RWPE2 (cell line): Measurements from ENCODE around the gene SCAANT1.
A peak's percentile ranks its signal among the peaks of the same experiment; 100 is the strongest.

ENCODE experiments used
- ATAC-seq: fragments of 200-7000 bp; cut with Tn5 transposase; 3 replicates; pipeline ENCODE4 v1.9.1; 2021; ENCODE audit warnings: low read depth
- DNase-seq: peaks from one replicate; pipeline ENCODE4 v3.0.0-alpha.2; 2020; ENCODE audit warnings: low spot score
- H3K27ac ChIP-seq: fragments of 450-650 bp; 2 replicates; pipeline ENCODE4 v1.5.1; 2017; ENCODE audit warnings: mild to moderate bottlenecking; ENCODE audit not compliant: poor library complexity, severe bottlenecking
- H3K27me3 ChIP-seq: fragments of 250-450 bp; sonication (Bioruptor Pico); 2 replicates; pipeline ENCODE4 v1.5.1; 2021; ENCODE audit warnings: mild to moderate bottlenecking, moderate library complexity; ENCODE audit not compliant: insufficient read depth, poor library complexity, severe bottlenecking
- H3K36me3 ChIP-seq: fragments of 250-450 bp; sonication (Bioruptor Pico); 2 replicates; pipeline ENCODE4 v1.5.1; 2020; ENCODE audit warnings: low read depth, mild to moderate bottlenecking, moderate library complexity
- H3K4me1 ChIP-seq: fragments of 250-450 bp; sonication (Bioruptor Pico); 2 replicates; pipeline ENCODE4 v1.5.1; 2021; ENCODE audit warnings: mild to moderate bottlenecking, moderate library complexity; ENCODE audit not compliant: insufficient read depth, poor library complexity, severe bottlenecking
- H3K4me3 ChIP-seq: fragments of 250-450 bp; sonication (Bioruptor Pico); 2 replicates; pipeline ENCODE4 v1.5.1; 2021; ENCODE audit warnings: mild to moderate bottlenecking, moderate library complexity; ENCODE audit not compliant: severe bottlenecking
- H3K9me3 ChIP-seq: fragments of 250-450 bp; sonication (Bioruptor Pico); 2 replicates; pipeline ENCODE4 v1.5.1; 2021; ENCODE audit warnings: mild to moderate bottlenecking, moderate library complexity; ENCODE audit not compliant: severe bottlenecking
- CTCF ChIP-seq: fragments of 450-650 bp; IDR thresholded peaks from one replicate; pipeline ENCODE4 v1.5.1; 2017; ENCODE audit warnings: mild to moderate bottlenecking, moderate library complexity; ENCODE audit not compliant: poor library complexity, severe bottlenecking

Gene SCAANT1

GRCh38 chr3:63869940-63870614, 42.1 kb downstream of the SCAANT1 start:
- DNase-seq, result no peak
- TF ChIP-seq CTCF, result no peak
- no peak for ATAC-seq
- H3K9me3 ChIP-seq, result no peaks in the 10 kb centered on the region
- no peak overlapping the region for H3K27ac ChIP-seq
- H3K4me1 ChIP-seq, result peaks cover 14% of the 10 kb centered on the region
- peaks cover 6% of the 10 kb centered on the region for H3K36me3 ChIP-seq
- H3K4me3 ChIP-seq, result no peak overlapping the region
- H3K27me3 ChIP-seq, result no peaks in the 10 kb centered on the region

DNA sequence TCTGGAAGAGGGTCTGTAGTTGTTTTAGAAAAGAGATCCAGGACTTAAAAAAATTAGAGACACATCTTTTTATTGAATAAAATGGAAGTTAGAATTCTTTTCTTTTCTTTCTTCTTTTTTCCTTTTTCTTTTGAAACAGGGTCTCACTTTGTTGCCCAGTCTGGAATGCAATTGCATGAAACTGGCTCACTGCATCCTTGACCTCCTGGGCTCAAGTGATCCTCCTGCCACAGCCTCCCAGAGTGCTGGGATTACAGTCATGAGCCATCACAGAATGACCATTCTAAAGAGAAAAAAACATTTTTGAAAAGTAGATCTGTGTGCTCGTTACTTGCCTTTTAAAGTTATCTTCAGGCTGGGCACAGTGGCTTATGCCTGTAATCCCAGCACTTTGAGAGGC, 45.0 kb downstream of the SCAANT1 start:
- Histone ChIP-seq H3K4me1 (peaks cover 12% of the 10 kb centered on the region), H3K9me3 (no peaks in the 10 kb centered on the region), H3K27ac (no peak overlapping the region), H3K27me3 (no peaks in the 10 kb centered on the region), H3K36me3 (peaks cover 6% of the 10 kb centered on the region), H3K4me3 (no peak overlapping the region)
- ATAC-seq (no peak), DNase-seq (no peak)
- no peak for TF ChIP-seq CTCF

- ATAC-seq (no peak), DNase-seq (no peak)
- TF ChIP-seq CTCF, result no peak
- no peaks in the 10 kb centered on the region for H3K27me3 ChIP-seq
- peaks cover 6% of the 10 kb centered on the region for H3K36me3 ChIP-seq
- H3K9me3 ChIP-seq, result no peaks in the 10 kb centered on the region
- peak overlapping the region; percentile 96 for H3K4me3 ChIP-seq
- H3K4me1 ChIP-seq, result peaks cover 7% of the 10 kb centered on the region
- peak overlapping the region; percentile 70 for H3K27ac ChIP-seq
These were observed 47.2 kb downstream of the SCAANT1 start for GRCh38 chr3:63864965-63865327.

DNA sequence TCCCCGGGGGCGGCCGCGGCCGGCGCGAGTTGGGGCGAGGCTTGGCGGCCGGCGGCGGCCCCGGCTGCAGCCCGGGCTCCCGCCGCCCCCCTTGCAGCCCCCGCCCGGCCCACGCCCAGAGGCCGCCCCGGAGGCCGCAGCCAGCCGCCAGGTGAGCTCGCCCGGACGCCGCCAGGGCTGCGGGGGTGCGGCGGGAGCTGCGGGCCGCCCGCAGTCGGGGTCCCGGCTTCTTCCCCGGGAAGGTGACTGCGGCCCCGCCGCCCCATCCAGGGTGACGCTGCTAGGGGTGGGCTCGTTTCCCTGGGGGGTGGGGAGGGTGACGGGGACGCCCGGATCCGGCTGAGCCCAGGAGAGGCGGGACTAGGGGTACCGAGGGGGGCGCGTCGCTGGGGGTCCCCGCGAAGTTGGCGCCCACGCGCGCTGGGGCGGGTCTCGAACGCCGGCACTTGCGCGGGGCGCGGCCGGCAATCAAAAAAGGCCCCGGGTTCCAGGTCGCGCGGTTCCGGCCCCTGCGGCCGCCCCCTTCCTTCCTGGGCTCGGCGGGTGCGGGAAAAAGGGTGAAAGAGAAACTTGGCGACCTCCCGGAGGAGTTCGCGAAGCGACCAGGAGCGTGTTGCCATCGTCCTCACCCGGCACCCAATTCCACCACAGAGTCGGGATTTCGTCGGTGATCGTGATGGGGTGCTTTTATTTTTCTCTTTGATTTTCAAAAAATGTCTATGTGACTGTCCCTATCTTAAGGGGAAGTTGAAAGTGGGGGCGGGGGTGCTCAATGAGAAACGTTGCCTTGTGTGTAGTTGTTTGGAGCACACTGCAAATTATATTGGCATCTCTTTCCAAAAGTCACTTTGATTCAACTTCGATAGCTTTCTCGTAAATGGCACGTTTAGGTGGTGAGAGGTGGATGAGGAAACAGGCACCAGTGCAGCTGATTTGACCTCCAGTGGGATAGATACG, 47.9 kb downstream of the SCAANT1 start:
- Histone ChIP-seq H3K36me3 (peaks cover 6% of the 10 kb centered on the region), H3K4me3 (peak overlapping the region; percentile 96), H3K4me1 (peaks cover 7% of the 10 kb centered on the region), H3K27me3 (no peaks in the 10 kb centered on the region), H3K27ac (peak overlapping the region; percentile 70), H3K9me3 (no peaks in the 10 kb centered on the region)
- TF ChIP-seq CTCF, result no peak
- peak; percentile 52 for DNase-seq
- ATAC-seq, result peak; percentile 44
